ENCODE results near the gene BZW2.
"Not testable (repeated sequence)": the region's sequence is repeated elsewhere in the genome, so short reads cannot be mapped to it uniquely, and the experiment has no call there.

BZW2 gene

DNA sequence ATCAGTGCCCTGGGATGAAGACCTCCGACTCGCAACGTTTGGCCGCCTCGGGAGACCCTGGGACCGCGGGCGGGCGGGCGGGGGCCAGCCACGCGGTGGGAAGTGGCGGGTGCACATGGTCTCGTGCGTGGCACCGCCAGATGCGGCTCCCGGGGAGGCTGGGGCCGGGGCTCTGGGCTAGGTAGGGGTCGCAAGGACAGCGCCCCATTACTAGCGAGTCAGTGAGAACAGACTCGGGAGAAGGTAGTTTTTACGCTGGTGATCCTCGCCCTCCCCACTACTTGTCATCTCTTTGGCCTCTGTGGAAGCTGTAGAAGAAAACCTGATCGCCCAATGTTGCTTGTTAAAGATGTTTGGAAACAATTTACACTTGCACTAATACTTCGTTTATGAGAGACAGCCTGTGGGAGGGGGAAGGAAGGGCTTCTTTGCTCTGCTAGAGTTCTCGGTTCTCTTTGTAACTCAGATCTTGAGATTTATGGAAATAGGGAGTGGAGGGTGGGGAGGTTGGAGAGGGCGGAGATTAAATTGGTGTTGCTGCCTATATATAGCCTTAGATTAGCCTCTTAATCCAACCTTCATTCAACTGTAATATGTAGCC, 591 bp downstream of the BZW2 start:
- no peak for DNase-seq

GRCh38 chr7:16647435-16647960, 1.5 kb downstream of the BZW2 start:
- DNase-seq, result no peak

DNA sequence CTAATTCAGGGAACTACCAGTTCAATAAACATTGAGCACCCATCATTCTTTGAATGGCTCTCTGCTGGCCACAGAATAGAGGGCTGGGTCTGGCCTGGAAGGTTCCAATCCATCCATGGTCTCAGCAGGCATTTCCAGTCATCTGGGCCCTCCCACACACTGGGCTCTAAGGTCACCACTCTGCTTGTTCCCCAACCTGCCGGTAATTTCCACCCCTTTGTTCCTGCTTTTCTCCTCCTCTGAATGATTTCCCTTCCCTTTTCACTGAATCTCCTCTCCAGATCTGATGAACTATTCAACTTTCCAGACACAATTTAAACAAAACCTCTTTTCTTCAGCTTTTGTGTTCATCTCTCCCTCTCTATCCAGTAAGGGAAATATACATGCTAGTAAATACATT, 2.6 kb downstream of the BZW2 start:
- no peak for DNase-seq

- DNase-seq, result no peak
Observed at GRCh38 chr7:16649196-16649595, 3.2 kb downstream of the BZW2 start.

- no peak for DNase-seq
Observed at GRCh38 chr7:16650266-16650665, 4.3 kb downstream of the BZW2 start.

- no peak for DNase-seq
Observed at GRCh38 chr7:16651396-16652239, 5.6 kb downstream of the BZW2 start.

DNA sequence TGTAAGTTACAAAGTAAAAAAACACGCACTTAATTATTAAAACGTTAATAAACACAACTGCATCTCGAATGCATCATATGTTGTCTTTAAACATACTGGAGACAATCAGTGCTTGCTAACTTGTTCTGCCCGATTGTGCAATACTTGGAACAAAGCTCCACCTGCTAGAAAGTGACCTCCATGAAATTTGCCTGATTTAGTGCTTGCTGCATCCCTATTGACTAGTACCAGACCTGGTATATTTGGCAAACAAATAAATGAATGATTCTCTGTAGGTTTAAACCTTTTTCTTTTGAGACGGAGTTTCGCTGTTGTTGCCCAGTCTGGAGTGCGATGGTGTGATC, 6.2 kb downstream of the BZW2 start:
- no peak for DNase-seq

- DNase-seq, result no peak
Observed at GRCh38 chr7:16652888-16653287, 6.9 kb downstream of the BZW2 start.

DNA sequence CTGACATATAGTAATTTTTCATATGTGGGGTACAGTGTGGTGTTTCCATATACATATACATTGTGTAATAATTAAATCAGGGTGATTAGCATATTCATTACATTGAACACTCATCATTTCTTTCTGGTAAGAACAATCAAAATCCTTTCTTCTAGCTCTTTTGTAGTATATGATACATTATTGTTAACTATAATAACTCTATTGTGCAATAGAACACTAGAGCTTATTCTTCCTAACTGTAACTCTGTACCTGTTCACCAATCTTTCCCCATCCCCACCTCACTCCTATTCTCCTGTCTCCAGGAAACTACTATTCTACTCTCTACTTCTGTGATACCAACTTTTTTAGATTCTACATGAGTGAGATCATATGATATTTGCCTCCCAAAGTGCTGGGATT, 9.4 kb downstream of the BZW2 start:
- DNase-seq, result no peak

GRCh38 chr7:16656141-16656540, 10.2 kb downstream of the BZW2 start:
- no peak for DNase-seq

- no peak for DNase-seq
Observed at GRCh38 chr7:16657656-16658279, 11.8 kb downstream of the BZW2 start.

- not testable (repeated sequence) for DNase-seq
Observed at GRCh38 chr7:16659854-16660497, 14.0 kb downstream of the BZW2 start.

- DNase-seq, result no peak
Observed at GRCh38 chr7:16660702-16661464, 14.9 kb downstream of the BZW2 start.

GRCh38 chr7:16661924-16662323, 15.9 kb downstream of the BZW2 start:
- DNase-seq, result no peak

- DNase-seq, result no peak
Observed at GRCh38 chr7:16667355-16667754, 21.4 kb downstream of the BZW2 start.

DNA sequence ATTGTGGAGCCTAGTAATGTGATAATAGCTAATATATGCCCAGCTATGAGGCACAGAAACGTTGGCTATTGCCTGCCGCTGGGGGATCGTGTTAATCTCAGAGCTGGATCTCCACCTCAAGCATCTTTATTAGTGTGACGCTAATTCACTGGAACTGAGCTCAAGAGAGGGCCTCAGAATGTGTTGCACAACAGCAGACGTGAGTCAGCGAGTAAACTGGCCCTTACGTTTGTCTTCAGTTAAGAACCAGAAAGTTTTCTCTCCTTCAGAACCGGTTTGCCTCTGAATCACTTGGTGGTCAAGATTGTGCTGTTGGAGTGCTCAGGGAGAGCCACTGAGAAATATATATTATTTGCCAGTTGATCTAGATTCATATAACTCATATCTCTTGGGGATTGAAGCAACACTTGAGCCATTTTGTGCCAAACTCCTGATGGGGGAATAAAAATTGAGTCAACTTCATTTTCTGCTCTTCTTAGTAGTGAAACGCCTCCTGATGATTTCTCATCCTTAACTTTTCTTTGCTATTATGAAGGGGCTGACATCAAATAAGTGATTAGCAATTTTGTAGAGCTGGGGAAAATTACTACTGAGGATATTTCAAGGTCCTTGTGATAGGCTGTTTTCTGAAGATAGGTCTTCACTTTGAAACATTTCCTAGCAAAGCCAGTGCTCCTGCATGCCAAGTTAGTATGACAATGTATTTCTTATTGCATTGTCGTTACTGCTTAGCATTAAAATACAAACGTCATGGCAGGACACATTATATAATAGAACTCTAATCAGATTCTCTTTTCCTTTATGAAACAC, 22.3 kb downstream of the BZW2 start:
- no peak for DNase-seq

DNA sequence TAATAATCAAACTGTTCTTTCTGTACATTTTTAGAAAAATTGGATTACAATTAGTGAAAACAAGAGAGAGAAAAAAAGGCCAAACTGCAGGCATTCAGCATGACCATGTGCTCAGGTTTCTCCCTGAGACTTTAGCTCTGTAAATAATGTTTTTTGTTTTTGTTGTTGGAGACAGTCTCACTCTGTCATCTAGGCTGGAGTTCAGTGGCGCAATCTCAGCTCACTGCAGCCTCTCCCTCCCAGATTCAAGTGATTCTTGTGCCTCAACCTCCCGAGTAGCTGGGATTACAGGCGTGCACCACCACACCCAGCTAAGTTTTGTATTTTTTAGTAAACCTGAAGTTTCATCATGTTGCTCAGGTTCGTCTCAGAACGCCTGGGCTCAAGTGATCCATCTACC, 23.0 kb downstream of the BZW2 start:
- DNase-seq, result no peak

DNA sequence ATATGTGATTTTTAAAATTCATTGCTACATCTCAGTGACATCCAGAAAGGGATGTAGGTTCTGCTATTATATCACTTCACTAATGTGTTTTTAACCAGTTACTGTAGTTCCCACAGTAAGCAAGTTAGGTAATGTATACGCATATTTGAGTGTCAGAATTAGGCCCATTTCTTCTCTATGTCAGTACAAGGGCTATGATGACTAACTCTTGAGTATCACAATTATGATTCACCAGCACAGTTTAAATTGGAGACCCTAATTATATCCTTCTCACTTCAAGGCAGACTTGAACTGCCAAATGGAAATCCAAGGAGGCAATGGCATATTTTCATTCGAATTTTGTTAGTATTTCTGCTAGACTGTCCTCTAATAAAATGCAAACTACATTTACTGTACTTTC, 23.6 kb downstream of the BZW2 start:
- DNase-seq, result no peak

DNA sequence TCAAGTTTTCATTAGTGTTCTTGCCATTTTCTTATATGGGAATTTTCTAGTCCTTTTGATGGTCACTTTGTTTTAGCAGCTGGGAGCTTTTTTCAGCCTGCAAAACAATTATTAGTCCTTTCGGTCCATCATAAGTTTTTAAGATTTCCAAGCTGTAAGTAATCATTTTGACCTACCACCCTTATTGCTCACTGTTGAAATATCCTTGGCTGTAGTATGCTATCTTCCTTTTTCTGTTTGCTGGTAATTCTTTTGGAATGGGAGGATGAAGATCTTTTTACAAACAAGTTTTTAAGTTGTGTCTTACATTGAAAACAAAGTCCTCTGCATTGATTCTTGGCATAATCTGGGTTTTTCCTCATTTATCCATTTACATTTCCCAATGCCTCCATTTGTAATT, 24.0 kb downstream of the BZW2 start:
- no peak for DNase-seq

GRCh38 chr7:16670731-16671344, 24.9 kb downstream of the BZW2 start:
- DNase-seq, result no peak

- DNase-seq, result no peak
Observed at GRCh38 chr7:16671811-16672210, 25.8 kb downstream of the BZW2 start.
